Astrocyte (in vitro differentiated cells and primary cell): Measurements from ENCODE around the gene KLHL9. TPM values are rescaled to one million over a fixed set of nuclear protein-coding genes. Genes with fewer than 3 reads are reported as not detected.

Source experiments
- DNase-seq: peaks from one replicate; pipeline ENCODE4 v3.0.0-alpha.2; 2010; ENCODE audit warnings: low read depth
- FAIRE-seq: peaks from 2 replicates; lab custom pipeline; 2011; peaks lifted over from hg19 to GRCh38; lab: Jason Lieb, UNC
- H2AFZ ChIP-seq: 2 replicates; pipeline ENCODE4 v1.6.0; 2012; ENCODE audit warnings: low read depth, low read length, inconsistent platforms
- H3K27ac ChIP-seq: 2 replicates; pipeline ENCODE4 v1.5.1; 2011; ENCODE audit warnings: low read depth, low read length, inconsistent platforms
- H3K27me3 ChIP-seq: 2 replicates; pipeline ENCODE4 v1.6.0; 2011; ENCODE audit warnings: low read length, inconsistent platforms; ENCODE audit not compliant: insufficient read depth
- H3K36me3 ChIP-seq: 2 replicates; pipeline ENCODE4 v1.5.1; 2011; ENCODE audit warnings: low read length, inconsistent platforms; ENCODE audit not compliant: insufficient read depth
- H3K4me1 ChIP-seq: 2 replicates; pipeline ENCODE4 v1.5.1; 2011; ENCODE audit warnings: low read length, inconsistent platforms; ENCODE audit not compliant: insufficient read depth
- H3K4me2 ChIP-seq: 2 replicates; pipeline ENCODE4 v1.6.0; 2012; ENCODE audit warnings: low read length, inconsistent platforms
- H3K4me3 ChIP-seq: 2 replicates; pipeline ENCODE4 v1.5.1; 2011; ENCODE audit warnings: low read depth, mild to moderate bottlenecking, low read length, inconsistent platforms; ENCODE audit not compliant: insufficient read depth
- H3K79me2 ChIP-seq: 2 replicates; pipeline ENCODE4 v1.6.0; 2012; ENCODE audit warnings: mild to moderate bottlenecking, low read length, inconsistent platforms; ENCODE audit not compliant: insufficient read depth
- H3K9ac ChIP-seq: 2 replicates; pipeline ENCODE4 v1.6.0; 2012; ENCODE audit warnings: mild to moderate bottlenecking, low read length, inconsistent platforms
- H3K9me3 ChIP-seq: 2 replicates; pipeline ENCODE4 v1.5.1; 2012; ENCODE audit warnings: low read depth, mild to moderate bottlenecking, low read length, inconsistent platforms; ENCODE audit not compliant: insufficient read depth
- H4K20me1 ChIP-seq: 2 replicates; pipeline ENCODE4 v1.6.0; 2012; ENCODE audit warnings: low read length, inconsistent platforms; ENCODE audit not compliant: insufficient read depth
- H3K27ac Mint-ChIP-seq: one replicate; pipeline ENCODE4 v1.8.0; 2021; ENCODE audit warnings: mild to moderate bottlenecking, mixed read lengths; ENCODE audit not compliant: unreplicated experiment
- H3K27me3 Mint-ChIP-seq: one replicate; pipeline ENCODE4 v1.8.0; 2021; ENCODE audit warnings: low read depth, mixed read lengths; ENCODE audit not compliant: unreplicated experiment
- H3K36me3 Mint-ChIP-seq: one replicate; pipeline ENCODE4 v1.8.0; 2021; ENCODE audit warnings: low read depth, mixed read lengths; ENCODE audit not compliant: unreplicated experiment
- H3K4me1 Mint-ChIP-seq: one replicate; pipeline ENCODE4 v1.8.0; 2021; ENCODE audit warnings: low read depth, mixed read lengths; ENCODE audit not compliant: unreplicated experiment
- H3K4me3 Mint-ChIP-seq: one replicate; pipeline ENCODE4 v1.8.0; 2021; ENCODE audit warnings: mild to moderate bottlenecking, moderate library complexity, mixed read lengths; ENCODE audit not compliant: unreplicated experiment
- H3K9me3 Mint-ChIP-seq: one replicate; pipeline ENCODE4 v1.8.0; 2021; ENCODE audit warnings: mild to moderate bottlenecking, mixed read lengths; ENCODE audit not compliant: unreplicated experiment
- EZH2 ChIP-seq: IDR thresholded peaks from 2 replicates; pipeline ENCODE4 v1.6.1; 2012; ENCODE audit warnings: mild to moderate bottlenecking, low read length, inconsistent platforms; ENCODE audit not compliant: insufficient read depth
- total RNA-seq: library from RNA; stranded (reverse); gene quantifications from 2 replicates; pipeline ENCODE4 v1.2.1, GENCODE V29; 2021
- TF ChIP-seq, protein P1 (sequence below): IDR thresholded peaks from 2 replicates; pipeline ENCODE4 v1.5.1; 2011; ENCODE audit warnings: low read depth, mild to moderate bottlenecking, inconsistent platforms, low read length, moderate library complexity; ENCODE audit not compliant: insufficient read depth

KLHL9 gene
- total RNA-seq, 1 donor from 2014 or later = 30.3 TPM

DNA sequence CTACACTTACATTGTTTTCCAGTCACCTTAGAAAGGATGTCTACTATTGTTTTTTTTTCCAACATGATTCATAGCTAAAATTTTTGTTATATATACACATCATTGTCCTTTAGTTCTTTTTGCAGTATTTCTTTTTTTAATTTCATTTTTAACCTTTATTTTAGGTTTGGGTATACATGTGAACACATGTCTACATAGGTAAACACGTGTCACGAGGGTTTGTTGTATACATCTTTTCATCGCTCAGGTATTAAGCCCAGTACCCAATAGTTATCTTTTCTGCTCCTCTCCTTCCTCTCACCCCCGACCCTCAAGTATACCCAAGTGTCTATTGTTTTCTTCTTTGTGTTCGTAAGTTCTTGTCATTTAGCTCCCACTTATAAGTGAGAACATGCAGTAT, 49.1 kb downstream of the KLHL9 start:
- Mint-ChIP-seq H3K27ac (no peak overlapping the region), H3K36me3 (no peaks in the 10 kb centered on the region), H3K9me3 (no peaks in the 10 kb centered on the region), H3K27me3 (peaks cover 4% of the 10 kb centered on the region), H3K4me1 (no peaks in the 10 kb centered on the region), H3K4me3 (no peak overlapping the region)
- Histone ChIP-seq H3K9me3 (no peaks in the 10 kb centered on the region), H3K4me3 (no peak overlapping the region), H3K4me2 (no peak overlapping the region), H3K79me2 (no peaks in the 10 kb centered on the region), H3K4me1 (no peaks in the 10 kb centered on the region), H3K9ac (no peak overlapping the region), H3K36me3 (no peaks in the 10 kb centered on the region), H2AFZ (no peak overlapping the region), H3K27me3 (peaks cover 4% of the 10 kb centered on the region), H4K20me1 (no peaks in the 10 kb centered on the region), H3K27ac (no peak overlapping the region)
- FAIRE-seq (no peak), DNase-seq (no peak)
- TF ChIP-seq, protein P1, sequence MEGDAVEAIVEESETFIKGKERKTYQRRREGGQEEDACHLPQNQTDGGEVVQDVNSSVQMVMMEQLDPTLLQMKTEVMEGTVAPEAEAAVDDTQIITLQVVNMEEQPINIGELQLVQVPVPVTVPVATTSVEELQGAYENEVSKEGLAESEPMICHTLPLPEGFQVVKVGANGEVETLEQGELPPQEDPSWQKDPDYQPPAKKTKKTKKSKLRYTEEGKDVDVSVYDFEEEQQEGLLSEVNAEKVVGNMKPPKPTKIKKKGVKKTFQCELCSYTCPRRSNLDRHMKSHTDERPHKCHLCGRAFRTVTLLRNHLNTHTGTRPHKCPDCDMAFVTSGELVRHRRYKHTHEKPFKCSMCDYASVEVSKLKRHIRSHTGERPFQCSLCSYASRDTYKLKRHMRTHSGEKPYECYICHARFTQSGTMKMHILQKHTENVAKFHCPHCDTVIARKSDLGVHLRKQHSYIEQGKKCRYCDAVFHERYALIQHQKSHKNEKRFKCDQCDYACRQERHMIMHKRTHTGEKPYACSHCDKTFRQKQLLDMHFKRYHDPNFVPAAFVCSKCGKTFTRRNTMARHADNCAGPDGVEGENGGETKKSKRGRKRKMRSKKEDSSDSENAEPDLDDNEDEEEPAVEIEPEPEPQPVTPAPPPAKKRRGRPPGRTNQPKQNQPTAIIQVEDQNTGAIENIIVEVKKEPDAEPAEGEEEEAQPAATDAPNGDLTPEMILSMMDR = no peak
- TF ChIP-seq EZH2 = no peak

DNA sequence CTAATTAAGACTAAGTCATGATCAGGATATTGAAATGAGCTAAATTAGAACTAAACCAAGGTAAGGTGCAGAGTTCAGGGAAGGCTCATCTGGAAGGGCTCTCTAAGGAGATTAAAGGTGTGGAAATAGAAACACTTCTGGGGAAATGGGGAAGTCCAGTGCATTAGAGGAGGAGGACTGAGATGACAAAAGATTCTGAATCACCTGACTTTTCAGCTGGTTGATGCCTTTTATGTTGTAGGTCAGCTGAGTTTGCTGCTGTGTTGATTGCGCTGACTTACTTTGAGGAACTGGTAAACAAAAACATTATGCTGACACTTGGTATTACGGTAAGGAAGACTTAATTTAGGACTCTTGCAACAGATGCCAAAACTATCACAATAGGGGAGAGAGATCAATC, 53.9 kb downstream of the KLHL9 start:
- no peak for FAIRE-seq
- H3K27ac Mint-ChIP-seq = no peak overlapping the region
- Histone ChIP-seq H2AFZ (no peak overlapping the region), H3K79me2 (no peaks in the 10 kb centered on the region), H3K36me3 (no peaks in the 10 kb centered on the region), H3K9me3 (no peaks in the 10 kb centered on the region), H3K4me2 (no peak overlapping the region), H3K9ac (no peak overlapping the region), H3K4me1 (no peaks in the 10 kb centered on the region), H3K27me3 (peaks cover 8% of the 10 kb centered on the region), H3K4me3 (no peak overlapping the region), H3K27ac (no peak overlapping the region), H4K20me1 (no peaks in the 10 kb centered on the region)
- H3K36me3 Mint-ChIP-seq = no peaks in the 10 kb centered on the region
- no peaks in the 10 kb centered on the region for H3K4me1 Mint-ChIP-seq
- no peaks in the 10 kb centered on the region for H3K9me3 Mint-ChIP-seq
- DNase-seq = no peak
- peaks cover 5% of the 10 kb centered on the region for H3K27me3 Mint-ChIP-seq
- no peak overlapping the region for H3K4me3 Mint-ChIP-seq
- TF ChIP-seq, protein P1 = no peak
- no peak for TF ChIP-seq EZH2

Other genes starting within 250 kb of the KLHL9 start
- not detected in 2 replicates for gene IFNW1, start 193.6 kb downstream of the KLHL9 start, total RNA-seq
- not detected in 2 replicates for gene IFNA21, start 168.7 kb downstream of the KLHL9 start, total RNA-seq
- gene IFNA4, start 147.8 kb downstream of the KLHL9 start, total RNA-seq = not detected in 2 replicates
- gene IFNA7, start 133.2 kb downstream of the KLHL9 start, total RNA-seq = not detected in 2 replicates
- gene IFNA10, start 128.3 kb downstream of the KLHL9 start, total RNA-seq = not detected in 2 replicates
- not detected in 2 replicates for gene IFNA16, start 118.1 kb downstream of the KLHL9 start, total RNA-seq
- not detected in 2 replicates for gene IFNA17, start 107.2 kb downstream of the KLHL9 start, total RNA-seq
- gene IFNA14, start 95.4 kb downstream of the KLHL9 start, total RNA-seq = not detected in 2 replicates
- gene IFNA5, start 30.1 kb downstream of the KLHL9 start, total RNA-seq = not detected in 2 replicates
- not detected in 2 replicates for gene IFNA6, start 15.5 kb upstream of the KLHL9 start, total RNA-seq
- not detected in 2 replicates for gene IFNA13, start 32.7 kb upstream of the KLHL9 start, total RNA-seq
- not detected in 2 replicates for gene IFNA2, start 50.0 kb upstream of the KLHL9 start, total RNA-seq
- not detected in 2 replicates for gene IFNA8, start 73.7 kb upstream of the KLHL9 start, total RNA-seq
- not detected in 2 replicates for gene IFNA1, start 105.0 kb upstream of the KLHL9 start, total RNA-seq
- 0.26 and 0.57 TPM in 2 replicates for gene IFNE, start 146.9 kb upstream of the KLHL9 start, total RNA-seq